H1 (cell line): Measurements from ENCODE around the gene OSCP1.

Experiments used
- CBX8 ChIP-seq: fragments of 300-800, 300-1000 bp; sonication (generic); IDR thresholded peaks from 2 replicates; pipeline ENCODE4 v1.7.1; 2016; ENCODE audit warnings: low read depth, low read length, borderline replicate concordance
- CEBPB ChIP-seq: IDR thresholded peaks from 2 replicates; pipeline ENCODE4 v1.6.1; 2012; ENCODE audit warnings: low read depth, low read length
- EZH2 ChIP-seq: fragments of 200-600 bp; sonication (generic); IDR thresholded peaks from 2 replicates; pipeline ENCODE4 v1.7.1; 2012; ENCODE audit warnings: low read depth, mild to moderate bottlenecking, moderate library complexity, low read length, inconsistent platforms; ENCODE audit not compliant: severe bottlenecking
- POLR2AphosphoS5 ChIP-seq: IDR thresholded peaks from 2 replicates; pipeline ENCODE4 v1.6.1; 2011; ENCODE audit warnings: low read depth, low read length
- SIN3A ChIP-seq, 2 experiments: IDR thresholded peaks in 1 of 2; conservative IDR thresholded peaks in 1 of 2; 2 replicates each; pipeline ENCODE4 v1.6.1; 2011 to 2012; ENCODE audit warnings: low read length in 2 of 2, improper control_type of control experiment in 1 of 2, low read depth in 1 of 2, mild to moderate bottlenecking in 1 of 2
- SIX5 ChIP-seq: IDR thresholded peaks from 2 replicates; pipeline ENCODE4 v1.6.1; 2011; ENCODE audit warnings: mild to moderate bottlenecking, low read depth, low read length
- TF ChIP-seq, protein P1 (sequence below), 3 experiments: IDR thresholded peaks; 1 replicate in 2 of 3; 2 replicates in 1 of 3; pipeline versions ENCODE4 v1.5.1 to v1.6.1; 2011; ENCODE audit warnings: low read length in 3 of 3, mild to moderate bottlenecking in 3 of 3, inconsistent platforms in 2 of 3, low read depth in 1 of 3, moderate library complexity in 1 of 3; ENCODE audit not compliant: insufficient read depth in 1 of 3; ENCODE audit errors: control extremely low read depth in 1 of 3
- TF ChIP-seq, protein P2 (sequence below): IDR thresholded peaks from 2 replicates; pipeline ENCODE4 v1.6.1; 2011; ENCODE audit warnings: low read depth, mild to moderate bottlenecking, low read length; ENCODE audit not compliant: insufficient read depth

DNA sequence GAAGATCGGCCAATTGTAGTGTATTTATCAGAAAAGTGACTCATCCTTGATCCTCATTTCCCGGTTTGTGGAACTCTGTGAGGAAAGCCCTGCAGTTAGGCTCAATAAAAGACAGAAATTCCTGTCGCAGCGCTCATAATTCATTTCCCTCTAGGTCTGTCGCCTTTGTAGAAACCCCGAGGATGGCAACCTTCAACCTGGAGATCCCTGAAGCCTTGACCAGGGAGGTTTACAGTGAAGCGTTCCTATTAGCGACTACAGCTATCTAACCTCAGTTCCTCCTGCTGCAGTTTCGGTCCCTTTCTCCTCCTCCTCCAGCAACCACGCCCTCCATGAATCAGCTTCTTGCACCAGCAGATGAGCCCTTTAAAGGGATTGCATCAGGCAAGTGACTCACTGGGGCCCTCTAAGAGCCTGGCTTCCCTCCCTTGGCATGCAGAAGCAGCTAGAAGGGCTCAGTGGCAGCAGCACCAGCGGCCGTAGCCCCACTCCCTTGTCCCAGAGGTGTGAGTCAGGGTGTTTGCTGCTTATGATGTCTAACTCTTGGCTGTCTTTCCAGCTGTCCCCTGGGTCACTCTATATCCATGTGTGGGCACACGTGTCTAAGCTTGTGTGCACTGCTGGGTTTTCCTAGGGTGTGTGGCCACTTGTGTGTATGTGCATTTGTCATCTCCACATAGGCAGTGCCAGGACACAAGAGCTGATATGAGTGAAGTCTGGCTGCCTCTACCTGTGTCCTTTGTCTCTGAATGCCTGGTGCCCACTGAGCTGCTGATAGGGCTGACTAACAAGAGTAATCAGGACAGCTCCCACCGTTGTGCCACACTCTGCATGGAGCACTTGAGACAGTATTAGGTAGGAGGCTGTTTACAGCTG lies 63.7 kb downstream of the OSCP1 start:
- no peak for TF ChIP-seq CBX8
- TF ChIP-seq SIN3A (conservative IDR thresholded peaks at IDR 0.05 in 1 of 2, IDR thresholded peaks at IDR 0.05 in 1 of 2; ENCODE audit: low read depth in 1 of 2, low read length in 2 of 2) = peak; percentile 5 to 80; a peak in 2 of 4 replicates
- TF ChIP-seq CEBPB = peak; percentile 97
- TF ChIP-seq SIX5 = no peak
- TF ChIP-seq EZH2 = no peak
- peak; percentile 98 for TF ChIP-seq POLR2AphosphoS5
- TF ChIP-seq, protein P1, sequence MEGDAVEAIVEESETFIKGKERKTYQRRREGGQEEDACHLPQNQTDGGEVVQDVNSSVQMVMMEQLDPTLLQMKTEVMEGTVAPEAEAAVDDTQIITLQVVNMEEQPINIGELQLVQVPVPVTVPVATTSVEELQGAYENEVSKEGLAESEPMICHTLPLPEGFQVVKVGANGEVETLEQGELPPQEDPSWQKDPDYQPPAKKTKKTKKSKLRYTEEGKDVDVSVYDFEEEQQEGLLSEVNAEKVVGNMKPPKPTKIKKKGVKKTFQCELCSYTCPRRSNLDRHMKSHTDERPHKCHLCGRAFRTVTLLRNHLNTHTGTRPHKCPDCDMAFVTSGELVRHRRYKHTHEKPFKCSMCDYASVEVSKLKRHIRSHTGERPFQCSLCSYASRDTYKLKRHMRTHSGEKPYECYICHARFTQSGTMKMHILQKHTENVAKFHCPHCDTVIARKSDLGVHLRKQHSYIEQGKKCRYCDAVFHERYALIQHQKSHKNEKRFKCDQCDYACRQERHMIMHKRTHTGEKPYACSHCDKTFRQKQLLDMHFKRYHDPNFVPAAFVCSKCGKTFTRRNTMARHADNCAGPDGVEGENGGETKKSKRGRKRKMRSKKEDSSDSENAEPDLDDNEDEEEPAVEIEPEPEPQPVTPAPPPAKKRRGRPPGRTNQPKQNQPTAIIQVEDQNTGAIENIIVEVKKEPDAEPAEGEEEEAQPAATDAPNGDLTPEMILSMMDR (IDR thresholded peaks at IDR 0.05; ENCODE audit: control extremely low read depth in 1 of 3, insufficient read depth in 1 of 3, low read depth in 1 of 3, low read length in 3 of 3) = no peak
- TF ChIP-seq, protein P2, sequence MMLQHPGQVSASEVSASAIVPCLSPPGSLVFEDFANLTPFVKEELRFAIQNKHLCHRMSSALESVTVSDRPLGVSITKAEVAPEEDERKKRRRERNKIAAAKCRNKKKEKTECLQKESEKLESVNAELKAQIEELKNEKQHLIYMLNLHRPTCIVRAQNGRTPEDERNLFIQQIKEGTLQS = peak; percentile 89
